GM23338 (cell line): ENCODE measurements around the gene SLC6A7. TPM values are rescaled to one million over a fixed set of nuclear protein-coding genes. Genes with fewer than 3 reads are reported as not detected.
A peak's percentile ranks its signal among the peaks of the same experiment; 100 is the strongest.

Source experiments
- ATAC-seq: fragments of 200-7000 bp; cut with Tn5 transposase; 3 replicates; pipeline ENCODE4 v1.9.1; 2020
- DNase-seq: peaks from one replicate; pipeline ENCODE4 v3.0.0-alpha.2; 2015; ENCODE audit warnings: low spot score
- H2AFZ ChIP-seq: fragments of 200-600 bp; sonication (generic); 2 replicates; pipeline ENCODE4 v1.8.0; 2016; ENCODE audit warnings: antibody characterized with exemption, mild to moderate bottlenecking, moderate library complexity
- H3F3A ChIP-seq: fragments of 200-600 bp; sonication (generic); replicated peaks from 2 replicates; pipeline ENCODE4 v1.8.0; 2017; ENCODE audit warnings: antibody characterized with exemption, mixed run types, low read depth
- H3K27ac ChIP-seq: fragments of 200-600 bp; sonication (generic); 2 replicates; pipeline ENCODE4 v1.6.1; 2016; ENCODE audit warnings: low read depth
- H3K27me3 ChIP-seq: fragments of 200-600 bp; sonication (generic); 2 replicates; pipeline ENCODE4 v1.8.0; 2016; ENCODE audit warnings: mild to moderate bottlenecking, mixed run types, moderate library complexity; ENCODE audit not compliant: insufficient read depth
- H3K36me3 ChIP-seq: fragments of 200-600 bp; sonication (generic); 2 replicates; pipeline ENCODE4 v1.8.0; 2016; ENCODE audit warnings: mild to moderate bottlenecking; ENCODE audit not compliant: insufficient read depth
- H3K4me1 ChIP-seq: fragments of 200-600 bp; sonication (generic); 2 replicates; pipeline ENCODE4 v1.8.0; 2016; ENCODE audit warnings: mild to moderate bottlenecking, moderate library complexity; ENCODE audit not compliant: insufficient read depth
- H3K4me2 ChIP-seq: fragments of 200-600 bp; sonication (generic); 2 replicates; pipeline ENCODE4 v1.7.1; 2017; ENCODE audit warnings: mixed run types
- H3K4me3 ChIP-seq: fragments of 200-600 bp; sonication (generic); 2 replicates; pipeline ENCODE4 v1.6.1; 2016; ENCODE audit warnings: mixed run types
- H3K79me2 ChIP-seq: fragments of 200-600 bp; sonication (generic); replicated peaks from 2 replicates; pipeline ENCODE4 v1.8.0; 2017; ENCODE audit warnings: mild to moderate bottlenecking; ENCODE audit not compliant: insufficient read depth
- H3K9me2 ChIP-seq: fragments of 200-600 bp; sonication (generic); 2 replicates; pipeline ENCODE4 v1.8.0; 2017; ENCODE audit not compliant: insufficient read depth
- H4K20me1 ChIP-seq: fragments of 200-600 bp; sonication (generic); replicated peaks from 2 replicates; pipeline ENCODE4 v1.8.0; 2017; ENCODE audit warnings: mild to moderate bottlenecking; ENCODE audit not compliant: insufficient read depth
- H3K27ac Mint-ChIP-seq: 2 replicates; pipeline ENCODE4 v1.8.0; 2020; ENCODE audit warnings: inconsistent platforms, mild to moderate bottlenecking, moderate library complexity, mixed read lengths
- H3K27me3 Mint-ChIP-seq: 3 replicates; pipeline ENCODE4 v1.8.0; 2022; ENCODE audit warnings: low read depth, mild to moderate bottlenecking, moderate library complexity, mixed read lengths, inconsistent platforms; ENCODE audit not compliant: insufficient read depth, poor library complexity
- H3K36me3 Mint-ChIP-seq: 3 replicates; pipeline ENCODE4 v1.8.0; 2021; ENCODE audit warnings: low read depth, mild to moderate bottlenecking, inconsistent platforms, moderate library complexity, mixed read lengths
- H3K4me1 Mint-ChIP-seq: 3 replicates; pipeline ENCODE4 v1.8.0; 2020; ENCODE audit warnings: mild to moderate bottlenecking, inconsistent platforms, mixed read lengths
- H3K4me3 Mint-ChIP-seq: 3 replicates; pipeline ENCODE4 v1.8.0; 2021; ENCODE audit warnings: moderate library complexity, mild to moderate bottlenecking, inconsistent platforms, mixed read lengths
- H3K9me3 Mint-ChIP-seq: 3 replicates; pipeline ENCODE4 v1.8.0; 2020; ENCODE audit warnings: moderate library complexity, mild to moderate bottlenecking, inconsistent platforms, mixed read lengths
- CREB1 ChIP-seq: fragments of 250-450 bp; sonication (Bioruptor Pico); IDR thresholded peaks from 2 replicates; pipeline ENCODE4 v1.5.0; 2020; ENCODE audit warnings: low read depth, mild to moderate bottlenecking, moderate library complexity
- EZH2 ChIP-seq: fragments of 200-600 bp; sonication (generic); IDR thresholded peaks from one replicate; pipeline ENCODE4 v1.8.0; 2017; ENCODE audit warnings: antibody characterized with exemption, mild to moderate bottlenecking, low read depth; ENCODE audit not compliant: unreplicated experiment
- EZH2phosphoT487 ChIP-seq: fragments of 200-600 bp; sonication (generic); IDR thresholded peaks from one replicate; pipeline ENCODE4 v1.8.1; 2018; ENCODE audit warnings: antibody characterized with exemption; ENCODE audit not compliant: unreplicated experiment
- JUNB ChIP-seq: IDR thresholded peaks from one replicate; pipeline ENCODE4 v1.6.1; 2016; ENCODE audit warnings: antibody characterized with exemption; ENCODE audit not compliant: unreplicated experiment
- NANOG ChIP-seq: IDR thresholded peaks from 2 replicates; pipeline ENCODE4 v1.6.1; 2016; ENCODE audit warnings: antibody characterized with exemption, borderline replicate concordance
- POLR2AphosphoS5 ChIP-seq: IDR thresholded peaks from 2 replicates; pipeline ENCODE4 v1.6.1; 2016; ENCODE audit warnings: antibody characterized with exemption, low read depth
- STAT1 ChIP-seq: IDR thresholded peaks from one replicate; pipeline ENCODE4 v1.6.1; 2016; ENCODE audit warnings: antibody characterized with exemption; ENCODE audit not compliant: unreplicated experiment
- ZNF114 ChIP-seq: fragments of 250-450 bp; sonication (Bioruptor Pico); IDR thresholded peaks from 2 replicates; pipeline ENCODE4 v1.5.0; 2020; ENCODE audit warnings: mild to moderate bottlenecking, moderate library complexity
- ZNF331 ChIP-seq: fragments of 250-450 bp; sonication (Bioruptor Pico); IDR thresholded peaks from 2 replicates; pipeline ENCODE4 v1.5.0; 2020; ENCODE audit warnings: low read depth, mild to moderate bottlenecking, moderate library complexity
- ZNF462 ChIP-seq: fragments of 250-450 bp; sonication (Bioruptor Pico); IDR thresholded peaks from 2 replicates; pipeline ENCODE4 v1.5.0; 2020; ENCODE audit warnings: mild to moderate bottlenecking, moderate library complexity
- polyA plus RNA-seq: library from polyadenylated mRNA; unstranded; fragments of >200 nt; fragmentation: Nextera tagmentation; extraction: Ambion mirVana; gene quantifications from 2 replicates; pipeline ENCODE4 v1.2.1, GENCODE V29; 2016
- total RNA-seq: library from RNA; depleted of rRNA; stranded (reverse); fragments of >200 nt; shearing (Covaris generic); gene quantifications from 2 replicates; pipeline ENCODE4 v1.2.3, GENCODE V29; 2014
- TF ChIP-seq, protein P1 (sequence below): IDR thresholded peaks from 2 replicates; pipeline ENCODE4 v1.6.1; 2016; ENCODE audit warnings: antibody characterized with exemption

SLC6A7 gene
- total and polyA plus RNA-seq, 2 experiments from 2014 or later = not detected

DNA sequence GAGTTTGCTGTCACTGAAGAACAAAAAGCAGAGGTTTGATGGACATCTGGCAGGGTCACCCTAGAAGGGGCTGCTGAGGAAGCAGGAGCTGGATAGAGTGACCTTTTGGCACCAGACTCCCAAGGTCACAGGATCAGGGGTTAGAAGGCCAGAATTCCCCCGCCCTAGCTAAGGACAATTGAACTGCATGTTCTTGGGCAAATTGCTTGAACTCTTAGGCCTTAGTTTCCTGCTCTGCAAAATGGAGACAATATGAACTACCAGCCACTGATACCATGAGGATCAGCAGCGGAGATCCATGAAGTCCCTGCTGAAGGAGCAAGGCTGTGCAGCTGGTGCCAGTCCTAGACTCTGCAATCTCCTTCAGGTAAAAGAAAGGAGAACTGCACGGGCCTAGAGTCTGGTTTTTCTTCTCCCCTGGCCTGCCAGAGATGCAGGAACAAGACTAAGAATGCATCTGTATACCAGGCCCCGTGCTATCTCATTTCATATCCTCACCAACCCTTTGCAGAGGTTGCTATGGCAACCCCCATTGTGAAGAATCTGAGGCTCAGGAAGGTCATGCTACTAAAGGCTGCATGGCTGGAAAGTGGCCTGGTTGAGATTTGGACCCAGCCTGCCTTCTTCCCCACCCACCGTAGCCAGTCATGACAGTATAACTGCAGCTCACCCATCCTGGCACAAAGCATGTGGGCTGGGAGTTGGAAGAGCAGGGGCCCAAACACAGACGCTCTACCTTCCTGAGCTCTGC is 66.0 kb downstream of the SLC6A7 start:
- Histone ChIP-seq H3K36me3 (no peaks in the 10 kb centered on the region), H2AFZ (peak overlapping the region; percentile 93), H3K79me2 (no peaks in the 10 kb centered on the region), H3F3A (no peaks in the 10 kb centered on the region), H3K9me2 (no peaks in the 10 kb centered on the region), H3K27me3 (no peaks in the 10 kb centered on the region), H3K27ac (no peak overlapping the region), H3K4me1 (peaks cover 6% of the 10 kb centered on the region; the same call in 1 of the 2 replicates), H3K4me3 (no peak overlapping the region), H3K4me2 (peak overlapping the region; percentile 43; the same call in 1 of the 2 replicates), H4K20me1 (no peaks in the 10 kb centered on the region)
- H3K9me3 Mint-ChIP-seq = no peaks in the 10 kb centered on the region
- DNase-seq = no peak
- H3K36me3 Mint-ChIP-seq = no peaks in the 10 kb centered on the region
- peaks cover 7% of the 10 kb centered on the region for H3K4me1 Mint-ChIP-seq
- H3K27me3 Mint-ChIP-seq = peaks cover 7% of the 10 kb centered on the region
- TF ChIP-seq, protein P1, sequence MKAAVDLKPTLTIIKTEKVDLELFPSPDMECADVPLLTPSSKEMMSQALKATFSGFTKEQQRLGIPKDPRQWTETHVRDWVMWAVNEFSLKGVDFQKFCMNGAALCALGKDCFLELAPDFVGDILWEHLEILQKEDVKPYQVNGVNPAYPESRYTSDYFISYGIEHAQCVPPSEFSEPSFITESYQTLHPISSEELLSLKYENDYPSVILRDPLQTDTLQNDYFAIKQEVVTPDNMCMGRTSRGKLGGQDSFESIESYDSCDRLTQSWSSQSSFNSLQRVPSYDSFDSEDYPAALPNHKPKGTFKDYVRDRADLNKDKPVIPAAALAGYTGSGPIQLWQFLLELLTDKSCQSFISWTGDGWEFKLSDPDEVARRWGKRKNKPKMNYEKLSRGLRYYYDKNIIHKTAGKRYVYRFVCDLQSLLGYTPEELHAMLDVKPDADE = no peak
- TF ChIP-seq POLR2AphosphoS5 = no peak
- no peak for TF ChIP-seq STAT1
- TF ChIP-seq EZH2 = no peak
- TF ChIP-seq EZH2phosphoT487 = no peak
- TF ChIP-seq ZNF462 (CRISPR knock-in tag) = no peak
- no peak for TF ChIP-seq ZNF114 (CRISPR knock-in tag)
- no peak for TF ChIP-seq CREB1 (CRISPR knock-in tag)
- TF ChIP-seq JUNB = no peak
- no peak for TF ChIP-seq NANOG
- no peak for TF ChIP-seq ZNF331
- H3K4me3 Mint-ChIP-seq = 0 out of 3 replicates have a peak overlapping the region, but pooled peaks have one; percentile 23
- no peak overlapping the region for H3K27ac Mint-ChIP-seq
- ATAC-seq = peak; percentile 18
